ENCODE data around the gene PDGFRA.

Gene PDGFRA

GRCh38 chr4:54278216-54278615 lies 49.1 kb downstream of the PDGFRA start:
- DNase-seq (ENCODE audit: low spot score) = no peak
- TF ChIP-seq, protein P1, sequence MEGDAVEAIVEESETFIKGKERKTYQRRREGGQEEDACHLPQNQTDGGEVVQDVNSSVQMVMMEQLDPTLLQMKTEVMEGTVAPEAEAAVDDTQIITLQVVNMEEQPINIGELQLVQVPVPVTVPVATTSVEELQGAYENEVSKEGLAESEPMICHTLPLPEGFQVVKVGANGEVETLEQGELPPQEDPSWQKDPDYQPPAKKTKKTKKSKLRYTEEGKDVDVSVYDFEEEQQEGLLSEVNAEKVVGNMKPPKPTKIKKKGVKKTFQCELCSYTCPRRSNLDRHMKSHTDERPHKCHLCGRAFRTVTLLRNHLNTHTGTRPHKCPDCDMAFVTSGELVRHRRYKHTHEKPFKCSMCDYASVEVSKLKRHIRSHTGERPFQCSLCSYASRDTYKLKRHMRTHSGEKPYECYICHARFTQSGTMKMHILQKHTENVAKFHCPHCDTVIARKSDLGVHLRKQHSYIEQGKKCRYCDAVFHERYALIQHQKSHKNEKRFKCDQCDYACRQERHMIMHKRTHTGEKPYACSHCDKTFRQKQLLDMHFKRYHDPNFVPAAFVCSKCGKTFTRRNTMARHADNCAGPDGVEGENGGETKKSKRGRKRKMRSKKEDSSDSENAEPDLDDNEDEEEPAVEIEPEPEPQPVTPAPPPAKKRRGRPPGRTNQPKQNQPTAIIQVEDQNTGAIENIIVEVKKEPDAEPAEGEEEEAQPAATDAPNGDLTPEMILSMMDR (IDR thresholded peaks at IDR 0.05; ENCODE audit: borderline replicate concordance, control extremely low read depth, extremely low read depth, insufficient read depth, missing control alignments) = no peak
- in situ Hi-C loops (cut with MboI; ENCODE audit: low sequenced_read_pairs, unreplicated experiment) = no loop called here

DNA sequence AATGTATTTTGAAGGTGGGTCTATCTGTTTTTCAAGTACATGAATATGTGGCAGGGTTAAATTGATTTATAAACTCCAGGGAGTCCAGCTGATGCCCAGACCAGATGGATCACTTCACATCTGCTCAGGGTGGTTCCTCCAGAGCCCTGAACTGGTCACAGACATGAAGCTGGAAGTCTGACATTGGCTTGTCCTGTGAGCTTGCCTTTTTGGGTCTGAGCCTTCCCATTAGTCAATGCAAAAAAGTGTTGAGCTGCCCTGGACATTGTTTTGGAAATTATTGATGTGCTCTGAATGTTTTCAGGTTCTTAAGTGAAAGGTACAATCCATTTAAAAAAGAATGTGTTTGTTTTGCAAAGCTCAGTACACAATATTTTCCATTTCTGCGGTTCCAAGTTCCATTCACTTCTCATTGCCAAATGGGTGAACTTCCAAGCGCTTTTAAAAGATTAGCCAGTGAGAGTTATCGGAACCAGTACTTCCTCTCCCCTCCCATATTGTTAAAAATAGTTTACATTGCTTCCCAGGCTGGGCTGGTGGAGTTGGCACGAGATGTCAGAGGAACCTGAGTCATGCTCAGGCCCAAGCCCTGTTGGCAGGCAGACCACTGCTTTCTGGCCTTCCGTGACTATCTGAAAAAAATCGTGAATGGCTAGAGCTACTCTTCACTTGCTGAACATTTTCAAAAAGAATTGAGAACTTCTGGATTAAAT lies 52.1 kb downstream of the PDGFRA start:
- DNase-seq (ENCODE audit: low spot score) = no peak
- TF ChIP-seq, protein P1 (IDR thresholded peaks at IDR 0.05; ENCODE audit: borderline replicate concordance, control extremely low read depth, extremely low read depth, insufficient read depth, missing control alignments) = no peak
- in situ Hi-C loops (cut with MboI; ENCODE audit: low sequenced_read_pairs, unreplicated experiment) = no loop called here

DNA sequence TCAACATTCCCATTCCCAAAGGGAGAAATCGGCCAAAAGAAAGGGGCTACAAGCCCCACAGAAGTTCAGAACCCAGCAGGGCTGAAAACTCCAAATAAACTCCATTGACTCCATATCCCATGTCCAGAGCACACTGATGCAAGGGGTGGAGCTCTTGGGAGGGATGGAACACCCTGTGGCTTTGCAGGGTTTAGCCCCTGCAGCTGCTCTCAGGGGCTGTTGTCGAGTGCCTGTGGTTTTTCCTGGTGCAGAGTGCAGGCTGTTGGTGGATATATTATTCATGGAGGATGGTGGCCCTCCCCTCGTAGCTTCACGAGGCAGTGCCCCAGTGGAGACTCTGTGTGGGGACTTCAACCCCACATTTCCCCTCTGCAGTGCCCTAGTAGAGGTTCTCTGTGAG lies 53.7 kb downstream of the PDGFRA start:
- no peak for DNase-seq (ENCODE audit: low spot score)
- TF ChIP-seq, protein P1 (IDR thresholded peaks at IDR 0.05; ENCODE audit: borderline replicate concordance, control extremely low read depth, extremely low read depth, insufficient read depth, missing control alignments) = no peak
- in situ Hi-C loops (cut with MboI; ENCODE audit: low sequenced_read_pairs, unreplicated experiment) = no loop called here

DNA sequence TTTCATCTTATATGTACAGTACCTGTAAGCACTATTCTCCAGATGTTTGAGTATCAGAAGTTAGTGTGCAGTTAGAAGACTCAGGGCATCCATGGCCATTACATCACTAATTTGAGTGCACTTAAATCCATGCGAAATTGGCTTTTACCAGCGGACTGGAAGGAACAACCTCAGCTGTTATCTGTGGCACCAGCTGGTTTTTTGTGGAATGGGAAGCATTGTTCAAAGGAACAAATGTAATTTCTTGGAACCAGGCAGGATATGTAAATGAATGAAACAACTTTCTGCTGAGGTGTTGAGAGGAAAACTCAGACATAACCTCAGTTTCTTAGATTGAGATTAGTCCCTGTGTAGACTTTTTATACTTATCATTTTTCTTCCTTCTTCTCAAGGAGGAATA lies 60.2 kb downstream of the PDGFRA start:
- TF ChIP-seq, protein P1 (IDR thresholded peaks at IDR 0.05; ENCODE audit: borderline replicate concordance, control extremely low read depth, extremely low read depth, insufficient read depth, missing control alignments) = no peak
- no peak for DNase-seq (ENCODE audit: low spot score)
- in situ Hi-C loops (cut with MboI; ENCODE audit: low sequenced_read_pairs, unreplicated experiment) = no loop called here

GRCh38 chr4:54290980-54291379 lies 61.9 kb downstream of the PDGFRA start:
- no peak for DNase-seq (ENCODE audit: low spot score)
- TF ChIP-seq, protein P1 (IDR thresholded peaks at IDR 0.05; ENCODE audit: borderline replicate concordance, control extremely low read depth, extremely low read depth, insufficient read depth, missing control alignments) = no peak
- in situ Hi-C loops (cut with MboI; ENCODE audit: low sequenced_read_pairs, unreplicated experiment) = no loop called here

DNA sequence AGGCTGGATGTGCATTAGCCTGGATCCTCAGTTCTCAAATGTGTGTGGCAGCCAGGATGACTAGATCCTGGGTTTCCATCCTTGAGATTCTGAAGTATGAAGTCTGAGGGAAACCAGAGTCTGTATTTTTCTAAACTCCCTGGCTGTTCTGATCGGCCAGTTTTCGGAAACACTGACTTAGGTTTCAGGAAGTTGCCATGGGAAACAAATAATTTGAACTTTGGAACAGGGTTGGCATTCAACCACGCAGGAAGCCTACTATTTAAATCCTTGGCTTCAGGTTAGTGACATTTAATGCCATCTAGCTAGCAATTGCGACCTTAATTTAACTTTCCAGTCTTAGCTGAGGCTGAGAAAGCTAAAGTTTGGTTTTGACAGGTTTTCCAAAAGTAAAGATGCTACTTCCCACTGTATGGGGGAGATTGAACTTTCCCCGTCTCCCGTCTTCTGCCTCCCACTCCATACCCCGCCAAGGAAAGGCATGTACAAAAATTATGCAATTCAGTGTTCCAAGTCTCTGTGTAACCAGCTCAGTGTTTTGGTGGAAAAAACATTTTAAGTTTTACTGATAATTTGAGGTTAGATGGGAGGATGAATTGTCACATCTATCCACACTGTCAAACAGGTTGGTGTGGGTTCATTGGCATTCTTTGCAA lies 67.6 kb downstream of the PDGFRA start:
- no peak for DNase-seq (ENCODE audit: low spot score)
- TF ChIP-seq, protein P1 (IDR thresholded peaks at IDR 0.05; ENCODE audit: borderline replicate concordance, control extremely low read depth, extremely low read depth, insufficient read depth, missing control alignments) = no peak
- in situ Hi-C loops (cut with MboI; ENCODE audit: low sequenced_read_pairs, unreplicated experiment) = no loop called here
